ENCODE results near the gene GFM2.
"Not testable (repeated sequence)": the region's sequence is repeated elsewhere in the genome, so short reads cannot be mapped to it uniquely, and the experiment has no call there.

Gene GFM2

GRCh38 chr5:74767579-74767913 is 629 bp upstream of the GFM2 start:
- Histone ChIP-seq H3K9ac (ENCODE audit: low read depth in 1 of 2, low read length in 2 of 2) (peak overlapping the region; percentile 82 to 87), H3K27ac (ENCODE audit: low read depth in 2 of 2, low read length in 2 of 2) (peak overlapping the region; percentile 72 to 76), H3K27me3 (ENCODE audit: control insufficient read depth in 2 of 2, insufficient read depth in 2 of 2, low read length in 2 of 2) (no peaks in the 10 kb centered on the region), H3K36me3 (ENCODE audit: control insufficient read depth in 2 of 2, insufficient read depth in 2 of 2, low read length in 2 of 2) (peaks cover 13 to 22% of the 10 kb centered on the region in 2 donors), H3K4me3 (ENCODE audit: low read length in 2 of 2) (peak overlapping the region; percentile 95 to 97), H3K9me3 (ENCODE audit: control insufficient read depth in 2 of 2, low read length in 2 of 2) (no peaks in the 10 kb centered on the region), H3K4me1 (ENCODE audit: control insufficient read depth in 2 of 2, insufficient read depth in 2 of 2, low read length in 2 of 2) (peaks cover 20 to 21% of the 10 kb centered on the region in 2 donors)

GRCh38 chr5:74766418-74766848 is 484 bp downstream of the GFM2 start:
- peak overlapping the region; percentile 82 to 87 for H3K9ac ChIP-seq (ENCODE audit: low read depth in 1 of 2, low read length in 2 of 2)
- H3K4me1 ChIP-seq (ENCODE audit: control insufficient read depth in 2 of 2, insufficient read depth in 2 of 2, low read length in 2 of 2) = peaks cover 20 to 21% of the 10 kb centered on the region in 2 donors
- peak overlapping the region; percentile 76 to 77 for H3K27ac ChIP-seq (ENCODE audit: low read depth in 2 of 2, low read length in 2 of 2)
- no peaks in the 10 kb centered on the region for H3K9me3 ChIP-seq (ENCODE audit: control insufficient read depth in 2 of 2, low read length in 2 of 2)
- peaks cover 15 to 26% of the 10 kb centered on the region in 2 donors for H3K36me3 ChIP-seq (ENCODE audit: control insufficient read depth in 2 of 2, insufficient read depth in 2 of 2, low read length in 2 of 2)
- peak overlapping the region; percentile 95 to 97 for H3K4me3 ChIP-seq (ENCODE audit: low read length in 2 of 2)
- H3K27me3 ChIP-seq (ENCODE audit: control insufficient read depth in 2 of 2, insufficient read depth in 2 of 2, low read length in 2 of 2) = no peaks in the 10 kb centered on the region

GRCh38 chr5:74765929-74766328 is 988 bp downstream of the GFM2 start:
- Histone ChIP-seq H3K27ac (ENCODE audit: low read depth in 2 of 2, low read length in 2 of 2) (no peak overlapping the region), H3K36me3 (ENCODE audit: control insufficient read depth in 2 of 2, insufficient read depth in 2 of 2, low read length in 2 of 2) (peaks cover 18 to 25% of the 10 kb centered on the region in 2 donors), H3K9me3 (ENCODE audit: control insufficient read depth in 2 of 2, low read length in 2 of 2) (no peaks in the 10 kb centered on the region), H3K9ac (ENCODE audit: low read depth in 1 of 2, low read length in 2 of 2) (peak overlapping the region; percentile 82 to 87), H3K4me1 (ENCODE audit: control insufficient read depth in 2 of 2, insufficient read depth in 2 of 2, low read length in 2 of 2) (peaks cover 20 to 21% of the 10 kb centered on the region in 2 donors), H3K27me3 (ENCODE audit: control insufficient read depth in 2 of 2, insufficient read depth in 2 of 2, low read length in 2 of 2) (no peaks in the 10 kb centered on the region), H3K4me3 (ENCODE audit: low read length in 2 of 2) (peak overlapping the region; percentile 95 to 97)

DNA sequence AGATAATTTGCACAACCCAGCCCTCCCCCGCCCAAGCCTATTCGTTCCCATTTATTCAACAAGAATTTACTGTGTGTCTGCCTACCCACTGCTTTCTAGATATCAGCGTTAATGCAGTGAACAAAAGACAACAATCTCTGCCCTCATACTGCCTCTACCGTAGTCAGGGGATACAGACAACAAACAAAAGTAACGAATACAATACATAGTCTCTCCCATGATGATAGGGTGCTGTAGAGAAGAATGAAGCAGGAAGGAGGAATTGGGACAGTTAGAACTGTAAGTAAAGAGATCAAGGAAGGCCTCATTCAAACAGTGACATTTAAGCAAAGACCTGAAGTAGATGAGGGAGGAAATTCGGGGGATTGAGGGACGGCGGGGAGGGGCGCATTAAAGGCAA is 1.7 kb downstream of the GFM2 start:
- Histone ChIP-seq H3K4me3 (ENCODE audit: low read length in 2 of 2) (peak overlapping the region in 1 of 2 donors; percentile 97), H3K9me3 (ENCODE audit: control insufficient read depth in 2 of 2, low read length in 2 of 2) (no peaks in the 10 kb centered on the region), H3K36me3 (ENCODE audit: control insufficient read depth in 2 of 2, insufficient read depth in 2 of 2, low read length in 2 of 2) (peaks cover 19 to 20% of the 10 kb centered on the region in 2 donors), H3K4me1 (ENCODE audit: control insufficient read depth in 2 of 2, insufficient read depth in 2 of 2, low read length in 2 of 2) (peaks cover 20 to 21% of the 10 kb centered on the region in 2 donors), H3K9ac (ENCODE audit: low read depth in 1 of 2, low read length in 2 of 2) (no peak overlapping the region), H3K27me3 (ENCODE audit: control insufficient read depth in 2 of 2, insufficient read depth in 2 of 2, low read length in 2 of 2) (no peaks in the 10 kb centered on the region), H3K27ac (ENCODE audit: low read depth in 2 of 2, low read length in 2 of 2) (no peak overlapping the region)

- H3K9me3 ChIP-seq (ENCODE audit: control insufficient read depth in 2 of 2, low read length in 2 of 2) = no peaks in the 10 kb centered on the region
- H3K9ac ChIP-seq (ENCODE audit: low read depth in 1 of 2, low read length in 2 of 2) = no peak overlapping the region
- H3K36me3 ChIP-seq (ENCODE audit: control insufficient read depth in 2 of 2, insufficient read depth in 2 of 2, low read length in 2 of 2) = peaks cover 15 to 22% of the 10 kb centered on the region in 2 donors
- H3K4me3 ChIP-seq (ENCODE audit: low read length in 2 of 2) = no peak overlapping the region
- no peak overlapping the region for H3K27ac ChIP-seq (ENCODE audit: low read depth in 2 of 2, low read length in 2 of 2)
- no peaks in the 10 kb centered on the region for H3K27me3 ChIP-seq (ENCODE audit: control insufficient read depth in 2 of 2, insufficient read depth in 2 of 2, low read length in 2 of 2)
- peaks cover 20 to 21% of the 10 kb centered on the region in 2 donors for H3K4me1 ChIP-seq (ENCODE audit: control insufficient read depth in 2 of 2, insufficient read depth in 2 of 2, low read length in 2 of 2)
Measured at GRCh38 chr5:74763504-74763903, 3.4 kb downstream of the GFM2 start.

GRCh38 chr5:74762599-74762998 is 4.3 kb downstream of the GFM2 start:
- peaks cover 13 to 15% of the 10 kb centered on the region in 2 donors for H3K4me1 ChIP-seq (ENCODE audit: control insufficient read depth in 2 of 2, insufficient read depth in 2 of 2, low read length in 2 of 2)

DNA sequence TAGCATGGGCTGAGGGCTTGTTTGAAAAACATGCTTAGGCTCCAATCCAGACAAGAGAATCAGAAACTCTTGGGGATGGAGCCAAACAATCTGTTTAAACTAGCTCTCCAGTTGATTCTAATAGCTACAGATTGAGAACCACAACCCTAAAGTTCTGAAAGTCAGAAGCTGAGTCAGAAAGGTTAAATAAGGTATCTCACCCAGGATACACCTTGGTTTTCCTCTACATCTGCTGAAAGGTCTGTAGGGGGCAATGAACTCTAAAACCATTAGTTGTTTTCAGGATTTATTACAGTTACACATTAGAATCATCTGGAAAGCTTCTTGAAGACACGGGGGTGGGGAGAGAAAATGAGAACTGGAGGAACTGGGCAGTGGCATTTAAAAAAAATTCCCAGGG is 5.7 kb downstream of the GFM2 start:
- Histone ChIP-seq H3K9me3 (ENCODE audit: control insufficient read depth in 2 of 2, low read length in 2 of 2) (no peaks in the 10 kb centered on the region), H3K36me3 (ENCODE audit: control insufficient read depth in 2 of 2, insufficient read depth in 2 of 2, low read length in 2 of 2) (peaks cover 30 to 34% of the 10 kb centered on the region in 2 donors), H3K27me3 (ENCODE audit: control insufficient read depth in 2 of 2, insufficient read depth in 2 of 2, low read length in 2 of 2) (no peaks in the 10 kb centered on the region), H3K27ac (ENCODE audit: low read depth in 2 of 2, low read length in 2 of 2) (no peak overlapping the region), H3K4me3 (ENCODE audit: low read length in 2 of 2) (no peak overlapping the region), H3K4me1 (ENCODE audit: control insufficient read depth in 2 of 2, insufficient read depth in 2 of 2, low read length in 2 of 2) (peaks cover 12% of the 10 kb centered on the region in 2 donors), H3K9ac (ENCODE audit: low read depth in 1 of 2, low read length in 2 of 2) (no peak overlapping the region)

More at GRCh38 chr5:74762599-74762998, 4.3 kb downstream of the GFM2 start:
- H3K9me3 ChIP-seq (ENCODE audit: control insufficient read depth in 2 of 2, low read length in 2 of 2) = no peaks in the 10 kb centered on the region
- H3K27ac ChIP-seq (ENCODE audit: low read depth in 2 of 2, low read length in 2 of 2) = no peak overlapping the region
- H3K27me3 ChIP-seq (ENCODE audit: control insufficient read depth in 2 of 2, insufficient read depth in 2 of 2, low read length in 2 of 2) = no peaks in the 10 kb centered on the region
- H3K4me3 ChIP-seq (ENCODE audit: low read length in 2 of 2) = no peak overlapping the region
- H3K36me3 ChIP-seq (ENCODE audit: control insufficient read depth in 2 of 2, insufficient read depth in 2 of 2, low read length in 2 of 2) = peaks cover 20 to 26% of the 10 kb centered on the region in 2 donors
- no peak overlapping the region for H3K9ac ChIP-seq (ENCODE audit: low read depth in 1 of 2, low read length in 2 of 2)

GRCh38 chr5:74748742-74749141 is 18.2 kb downstream of the GFM2 start:
- peaks cover 59 to 60% of the 10 kb centered on the region in 2 donors for H3K36me3 ChIP-seq (ENCODE audit: control insufficient read depth in 2 of 2, insufficient read depth in 2 of 2, low read length in 2 of 2)
- not testable (repeated sequence) for H3K9ac ChIP-seq (ENCODE audit: low read depth in 1 of 2, low read length in 2 of 2); H3K27me3 ChIP-seq (ENCODE audit: control insufficient read depth in 2 of 2, insufficient read depth in 2 of 2, low read length in 2 of 2); H3K27ac ChIP-seq (ENCODE audit: low read depth in 2 of 2, low read length in 2 of 2); H3K9me3 ChIP-seq (ENCODE audit: control insufficient read depth in 2 of 2, low read length in 2 of 2); H3K4me1 ChIP-seq (ENCODE audit: control insufficient read depth in 2 of 2, insufficient read depth in 2 of 2, low read length in 2 of 2); H3K4me3 ChIP-seq (ENCODE audit: low read length in 2 of 2)

GRCh38 chr5:74738406-74738805 is 28.5 kb downstream of the GFM2 start:
- H3K36me3 ChIP-seq (ENCODE audit: control insufficient read depth in 2 of 2, insufficient read depth in 2 of 2, low read length in 2 of 2) = peaks cover 48 to 50% of the 10 kb centered on the region in 2 donors
- no peaks in the 10 kb centered on the region for H3K9me3 ChIP-seq (ENCODE audit: control insufficient read depth in 2 of 2, low read length in 2 of 2)
- no peak overlapping the region for H3K4me3 ChIP-seq (ENCODE audit: low read length in 2 of 2)
- no peak overlapping the region for H3K27ac ChIP-seq (ENCODE audit: low read depth in 2 of 2, low read length in 2 of 2)
- no peaks in the 10 kb centered on the region for H3K4me1 ChIP-seq (ENCODE audit: control insufficient read depth in 2 of 2, insufficient read depth in 2 of 2, low read length in 2 of 2)
- H3K9ac ChIP-seq (ENCODE audit: low read depth in 1 of 2, low read length in 2 of 2) = no peak overlapping the region
- no peaks in the 10 kb centered on the region for H3K27me3 ChIP-seq (ENCODE audit: control insufficient read depth in 2 of 2, insufficient read depth in 2 of 2, low read length in 2 of 2)

DNA sequence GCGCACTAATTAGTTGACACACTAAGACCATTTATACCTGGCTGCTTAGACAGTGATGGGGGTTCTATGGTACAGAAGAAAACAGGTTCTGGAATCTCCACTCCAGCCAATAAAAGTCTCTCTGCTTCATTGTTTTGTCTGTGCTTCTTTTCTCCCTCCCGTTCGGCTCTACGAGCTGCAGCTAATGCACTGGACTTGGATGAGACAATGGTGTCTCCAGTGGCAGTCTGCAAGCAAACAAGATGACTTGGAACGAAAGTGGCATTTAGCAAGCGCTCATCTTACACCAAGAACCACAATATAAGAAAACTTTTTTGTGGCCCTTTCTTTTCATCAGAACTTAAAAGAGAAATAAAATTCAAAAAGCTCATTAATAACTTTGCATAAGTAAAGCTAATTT is 30.2 kb downstream of the GFM2 start:
- Histone ChIP-seq H3K9me3 (ENCODE audit: control insufficient read depth in 2 of 2, low read length in 2 of 2) (no peaks in the 10 kb centered on the region), H3K36me3 (ENCODE audit: control insufficient read depth in 2 of 2, insufficient read depth in 2 of 2, low read length in 2 of 2) (peaks cover 45 to 52% of the 10 kb centered on the region in 2 donors), H3K27me3 (ENCODE audit: control insufficient read depth in 2 of 2, insufficient read depth in 2 of 2, low read length in 2 of 2) (no peaks in the 10 kb centered on the region), H3K4me3 (ENCODE audit: low read length in 2 of 2) (no peak overlapping the region), H3K9ac (ENCODE audit: low read depth in 1 of 2, low read length in 2 of 2) (no peak overlapping the region), H3K4me1 (ENCODE audit: control insufficient read depth in 2 of 2, insufficient read depth in 2 of 2, low read length in 2 of 2) (no peaks in the 10 kb centered on the region), H3K27ac (ENCODE audit: low read depth in 2 of 2, low read length in 2 of 2) (no peak overlapping the region)

DNA sequence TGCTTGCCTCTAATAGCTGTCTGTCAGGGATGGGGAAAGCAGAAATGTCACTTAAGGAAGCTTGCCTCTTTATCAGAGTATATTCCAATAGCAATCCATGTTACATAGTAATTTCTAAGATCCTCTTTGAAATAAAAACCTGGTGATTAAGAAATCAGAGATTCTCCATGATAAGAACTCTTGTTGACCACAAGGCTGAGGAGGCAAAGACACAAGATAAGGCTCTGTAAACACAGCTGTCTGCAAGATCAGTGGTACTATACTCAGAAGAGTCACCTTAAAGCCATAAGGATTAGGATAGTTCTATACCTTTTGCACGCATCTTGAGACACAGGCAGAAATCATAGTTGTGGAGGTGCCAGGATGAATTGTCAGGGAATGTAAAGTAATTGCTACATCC is 41.6 kb downstream of the GFM2 start:
- H3K4me1 ChIP-seq (ENCODE audit: control insufficient read depth in 2 of 2, insufficient read depth in 2 of 2, low read length in 2 of 2) = no peaks in the 10 kb centered on the region
- peaks cover 47% of the 10 kb centered on the region in 2 donors for H3K36me3 ChIP-seq (ENCODE audit: control insufficient read depth in 2 of 2, insufficient read depth in 2 of 2, low read length in 2 of 2)
- H3K9me3 ChIP-seq (ENCODE audit: control insufficient read depth in 2 of 2, low read length in 2 of 2) = no peaks in the 10 kb centered on the region
- no peaks in the 10 kb centered on the region for H3K27me3 ChIP-seq (ENCODE audit: control insufficient read depth in 2 of 2, insufficient read depth in 2 of 2, low read length in 2 of 2)
- no peak overlapping the region for H3K9ac ChIP-seq (ENCODE audit: low read depth in 1 of 2, low read length in 2 of 2)
- H3K4me3 ChIP-seq (ENCODE audit: low read length in 2 of 2) = no peak overlapping the region
- H3K27ac ChIP-seq (ENCODE audit: low read depth in 2 of 2, low read length in 2 of 2) = no peak overlapping the region

Measured in mucosa of rectum (tissue), 2 donors.